Sciatic nerve (tissue), 2 donors: ENCODE data around the gene HSBP1L1. TPM values are rescaled to one million over a fixed set of nuclear protein-coding genes. Genes with fewer than 3 reads are reported as not detected.
A peak's percentile ranks its signal among the peaks of the same experiment; 100 is the strongest.

ENCODE experiments used
- ATAC-seq: fragments of 200-7000 bp; cut with Tn5 transposase; one replicate; pipeline ENCODE4 v1.9.1; 2020; ENCODE audit warnings: mild to moderate bottlenecking, moderate library complexity
- DNase-seq: peaks from one replicate; pipeline ENCODE4 v3.0.0-alpha.2; 2020; ENCODE audit warnings: low spot score
- intact Hi-C: fragments of 100-400 bp; cut with DNase I; formaldehyde crosslinking; loops from one replicate; pipeline ENCODE4 v1.14.2; 2022
- total RNA-seq: library from RNA; stranded (reverse); fragmentation: NEBNext Ultra II Directional; extraction: Animal tissue kit (Norgen Biotek cat#: 25700); gene quantifications from one replicate; pipeline ENCODE4 v1.2.1, GENCODE V29; 2021
- donor health status: DM: no; HTN: no; CAD: no.
- donor health status: DM: no; HTN: no; CAD: no.

The HSBP1L1 gene
- 16.9 TPM for total RNA-seq

DNA sequence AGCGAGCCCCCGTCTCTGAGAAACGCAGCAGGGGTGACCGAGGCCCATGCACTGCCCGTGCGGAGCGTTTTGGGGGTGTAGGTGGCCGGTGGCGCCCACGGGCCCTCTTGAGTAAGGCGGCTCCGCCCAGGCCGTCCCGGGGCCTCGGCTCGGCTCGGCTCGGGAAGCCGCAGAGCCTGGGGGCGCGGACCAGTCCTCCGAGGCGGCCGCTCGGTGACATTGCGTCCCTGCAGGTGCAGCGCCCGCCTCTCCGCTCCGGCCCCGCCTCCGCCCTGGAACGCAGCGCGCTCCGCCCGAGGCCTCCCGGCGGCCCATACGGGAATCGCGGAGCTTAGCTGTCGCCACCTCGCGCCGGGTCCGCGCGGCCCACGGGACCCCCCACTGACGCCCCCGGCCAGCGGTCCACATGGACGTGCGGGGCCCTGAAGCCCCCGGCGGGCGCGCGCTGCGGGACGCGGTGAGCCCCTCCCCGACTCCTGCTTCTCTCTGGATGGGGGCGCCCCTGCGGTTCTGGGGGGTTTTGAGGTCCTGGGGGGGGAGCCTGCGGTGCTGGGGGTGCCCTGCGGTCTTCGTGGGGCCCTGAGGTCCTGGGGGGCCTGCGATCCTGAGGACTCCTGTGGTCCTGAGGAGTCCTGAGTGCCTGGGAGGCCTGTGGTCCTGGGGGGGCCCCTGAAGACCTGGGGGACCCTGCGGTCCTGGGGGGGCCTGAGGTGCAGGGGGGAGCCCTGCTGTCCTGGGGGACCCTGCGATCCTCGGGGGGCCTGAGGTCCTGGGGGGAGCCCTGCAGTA lies at the start of gene HSBP1L1:
Gene HSBP1L1 (plus strand): TSS at position 314 of the 789 bp plus-strand sequence. CDS start 93 bp downstream, at position 407.
- DNase-seq: peak; percentile 78
- intact Hi-C loops: no loop called here
- peak; percentile 45 for ATAC-seq

DNA sequence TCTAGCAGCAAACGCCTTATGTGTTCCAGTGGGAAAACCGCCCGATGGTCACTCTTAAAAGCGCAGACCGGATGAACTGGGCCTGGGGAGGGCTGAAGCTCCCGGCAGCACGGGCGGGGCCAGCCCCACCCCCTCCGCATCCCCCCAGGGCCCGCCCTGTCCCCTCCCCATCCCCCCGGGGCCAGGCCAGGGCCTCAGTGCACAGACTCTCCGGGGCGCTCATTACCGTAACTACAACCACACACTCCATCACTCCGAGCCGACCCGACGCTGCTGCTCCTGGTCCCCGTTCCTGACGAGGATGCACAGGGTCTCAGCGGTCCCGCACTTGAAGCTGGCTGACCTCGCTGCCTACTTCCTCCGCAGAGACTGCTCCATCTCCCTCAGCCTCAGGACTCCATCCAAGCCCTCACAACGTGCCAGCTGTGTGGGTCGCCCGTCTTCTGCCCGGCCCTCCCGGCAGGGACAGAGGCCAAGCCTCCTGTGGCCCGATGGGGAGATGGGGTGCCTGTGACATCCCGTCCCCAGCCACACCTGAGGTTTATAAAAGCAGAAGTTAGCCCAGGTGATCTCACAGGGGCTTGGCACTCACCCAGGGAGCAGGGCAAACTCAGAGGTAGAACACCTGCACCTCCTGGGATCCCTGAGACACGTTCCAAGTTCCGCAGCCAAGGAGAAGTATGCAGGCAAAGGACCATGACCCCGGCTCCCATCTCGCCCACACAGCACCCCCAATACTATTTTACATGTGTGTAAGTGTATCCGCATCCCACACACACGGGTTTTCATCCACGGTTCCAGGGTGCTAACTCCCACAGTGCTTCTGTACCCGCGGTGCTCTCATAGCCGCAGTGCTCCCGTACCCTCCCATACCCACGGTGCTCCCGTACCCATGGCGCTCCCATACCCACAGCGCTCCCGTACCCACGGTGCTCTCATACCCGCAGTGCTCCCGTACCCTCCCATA lies 49.0 kb upstream of the HSBP1L1 start:
- ATAC-seq: peak; percentile 6
- intact Hi-C loops: no loop called here

DNA sequence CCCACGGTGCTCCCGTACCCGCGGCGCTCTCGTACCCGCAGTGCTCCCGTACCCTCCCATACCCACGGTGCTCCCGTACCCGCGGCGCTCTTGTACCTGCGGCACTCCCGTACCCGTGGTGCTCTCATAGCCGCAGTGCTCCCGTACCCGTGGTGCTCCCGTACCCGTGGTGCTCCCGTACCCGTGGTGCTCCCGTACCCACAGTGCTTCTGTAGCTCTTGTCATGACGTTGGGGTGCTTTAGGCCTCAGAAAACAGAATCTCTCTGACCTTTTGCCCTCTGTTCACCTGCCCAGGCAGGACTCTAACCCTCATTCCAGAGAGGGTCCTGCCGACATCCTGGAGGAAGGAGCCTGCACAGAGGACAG lies 48.3 kb upstream of the HSBP1L1 start:
- intact Hi-C loops: no loop called here

More for the DNA sequence above, 49.0 kb upstream of the HSBP1L1 start:
- DNase-seq: peak; percentile 45

DNA sequence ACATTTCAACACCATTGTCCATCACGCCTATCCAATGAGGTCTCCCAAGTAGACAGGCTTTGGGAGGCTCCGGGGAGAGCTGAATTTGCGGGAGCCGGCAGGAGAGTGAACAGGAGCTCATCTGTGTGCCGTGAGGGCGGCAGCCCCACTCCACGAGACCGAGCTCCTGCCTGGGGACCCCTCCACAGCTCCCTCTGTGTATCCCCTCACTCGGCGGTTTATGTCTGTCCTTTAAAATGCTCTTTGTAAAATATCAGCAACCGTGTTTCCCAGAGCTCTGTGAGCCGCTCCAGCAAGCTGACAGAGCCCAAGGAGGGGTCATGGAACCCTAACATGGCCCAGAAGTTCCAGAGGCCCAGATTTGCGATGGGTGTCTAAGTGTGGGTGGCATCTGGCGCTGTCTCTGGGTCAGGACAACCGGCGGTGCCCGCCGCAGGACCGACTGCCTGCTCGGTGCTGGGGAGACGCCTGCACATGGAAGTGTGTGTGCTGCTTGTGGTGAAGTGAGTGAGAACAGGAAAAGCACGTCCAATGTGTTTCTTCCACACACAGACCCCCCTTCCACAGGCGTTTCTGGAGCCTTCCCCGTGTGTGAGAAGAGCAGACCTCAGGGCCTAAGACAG lies 47.8 kb upstream of the HSBP1L1 start:
- ATAC-seq (no peak), DNase-seq (peak; percentile 40)
- intact Hi-C loops: no loop called here

More for the DNA sequence above, 48.3 kb upstream of the HSBP1L1 start:
- DNase-seq: peak; percentile 35
- ATAC-seq: no peak

DNA sequence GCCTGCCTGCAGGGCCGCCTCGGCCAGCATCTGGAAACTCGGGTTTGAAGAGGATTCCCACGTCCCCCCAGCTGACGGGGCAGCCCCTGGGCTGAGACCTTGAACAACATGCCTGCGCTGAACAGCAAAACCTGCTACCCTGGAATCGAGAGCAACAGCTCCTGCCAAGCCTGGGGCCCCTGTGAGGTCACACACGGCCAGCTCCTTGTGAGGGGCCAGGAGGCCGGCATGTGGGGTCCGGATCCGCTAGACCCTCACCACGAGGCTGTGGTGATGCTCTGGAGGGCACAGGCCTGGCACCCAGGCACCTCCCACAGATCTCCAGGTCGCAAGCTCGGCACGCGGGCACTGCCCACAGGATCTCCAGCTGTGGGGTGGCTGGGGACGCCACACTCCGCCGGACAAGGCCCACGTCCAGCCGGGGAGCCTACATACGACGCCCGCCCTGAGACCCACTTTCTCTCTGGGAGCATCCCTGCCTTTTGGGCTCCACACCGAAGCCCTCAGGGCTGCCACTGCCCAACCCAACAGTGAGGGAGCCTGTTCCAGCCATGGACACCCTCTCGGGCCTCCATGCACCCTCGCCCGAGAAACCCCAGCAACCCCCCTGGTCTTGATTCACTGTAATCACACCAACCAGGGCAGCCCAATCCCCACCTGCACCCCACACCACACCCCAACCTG lies 47.1 kb upstream of the HSBP1L1 start:
- ATAC-seq (no peak), DNase-seq (peak; percentile 51)
- intact Hi-C loops: no loop called here

DNA sequence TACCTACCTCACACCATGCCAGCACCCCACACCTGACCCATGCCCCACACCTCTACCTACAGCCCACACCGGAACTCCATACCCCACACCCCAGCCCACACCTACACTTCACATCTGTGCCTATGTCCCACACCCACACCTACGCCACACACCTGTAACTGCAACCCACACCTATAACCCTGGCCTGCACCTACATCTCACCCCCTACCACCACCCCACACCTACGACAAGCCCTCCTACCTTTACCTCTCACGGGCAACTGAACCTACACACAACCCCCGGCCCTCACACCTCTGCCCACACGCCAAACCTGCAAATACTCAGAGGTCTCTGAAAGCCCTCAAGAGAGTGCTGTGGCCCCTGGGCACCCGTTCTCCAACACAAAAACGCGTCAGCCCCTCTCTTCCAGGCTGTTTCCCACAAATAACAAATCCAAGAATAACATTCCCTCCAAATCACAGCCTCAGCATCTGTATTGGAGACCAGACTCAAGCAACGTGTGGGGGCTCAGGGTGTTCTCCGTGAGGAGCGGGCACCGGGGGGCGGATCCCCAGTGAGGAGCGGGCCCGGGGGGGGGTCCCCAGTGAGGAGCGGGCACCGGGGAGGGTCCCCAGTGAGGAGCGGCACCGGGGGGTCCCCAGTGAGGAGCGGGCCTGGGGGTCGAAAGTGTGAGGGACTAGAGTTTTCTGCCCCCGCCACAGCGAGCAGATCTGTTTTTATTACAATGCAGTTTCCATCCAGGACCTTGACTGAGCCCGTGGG lies 46.4 kb upstream of the HSBP1L1 start:
- DNase-seq (peak; percentile 35), ATAC-seq (peak; percentile 24)
- intact Hi-C loops: no loop called here

DNA sequence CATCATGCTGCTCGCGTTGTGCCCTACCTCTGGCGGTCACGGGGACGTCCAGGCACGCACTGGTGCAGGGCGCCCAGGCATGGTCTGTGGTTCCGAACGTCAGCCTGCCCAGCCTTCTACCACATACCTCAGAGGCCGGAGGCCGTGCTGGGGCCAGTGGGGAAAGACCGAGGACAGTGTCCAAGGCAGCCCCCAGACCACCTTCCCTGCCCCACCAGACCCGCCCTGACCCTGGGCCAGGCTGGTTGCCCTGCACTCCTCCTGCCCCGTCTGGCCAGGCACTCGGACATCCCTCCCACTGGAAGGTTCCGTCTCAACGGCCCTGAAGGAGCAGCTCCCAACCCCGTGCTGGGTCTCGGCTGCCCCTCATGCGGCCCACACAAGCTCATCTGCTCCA lies 45.8 kb upstream of the HSBP1L1 start:
- intact Hi-C loops: no loop called here
- ATAC-seq (peak; percentile 23), DNase-seq (peak; percentile 50)

DNA sequence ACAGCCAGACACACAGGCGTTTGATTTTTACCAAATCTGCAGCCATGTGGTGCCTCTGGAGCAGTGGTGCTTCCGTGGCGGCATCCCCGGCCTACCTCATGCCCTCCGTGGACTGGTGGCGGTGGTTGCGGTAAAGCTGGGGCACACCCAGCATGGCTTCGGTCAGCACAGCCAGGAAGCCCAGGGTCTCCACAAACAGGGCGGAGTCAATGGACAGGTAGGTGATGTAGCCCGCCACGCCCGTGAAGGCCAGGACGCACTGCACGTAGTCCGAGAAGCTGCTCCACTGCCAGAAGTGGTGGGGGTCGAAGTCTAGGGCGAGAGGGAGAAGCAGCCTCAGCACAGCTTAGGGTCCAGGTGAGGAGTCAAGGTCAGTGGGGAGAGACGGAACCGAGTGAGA lies 45.4 kb upstream of the HSBP1L1 start:
- peak; percentile 51 for DNase-seq
- ATAC-seq: no peak
- intact Hi-C loops: no loop called here

DNA sequence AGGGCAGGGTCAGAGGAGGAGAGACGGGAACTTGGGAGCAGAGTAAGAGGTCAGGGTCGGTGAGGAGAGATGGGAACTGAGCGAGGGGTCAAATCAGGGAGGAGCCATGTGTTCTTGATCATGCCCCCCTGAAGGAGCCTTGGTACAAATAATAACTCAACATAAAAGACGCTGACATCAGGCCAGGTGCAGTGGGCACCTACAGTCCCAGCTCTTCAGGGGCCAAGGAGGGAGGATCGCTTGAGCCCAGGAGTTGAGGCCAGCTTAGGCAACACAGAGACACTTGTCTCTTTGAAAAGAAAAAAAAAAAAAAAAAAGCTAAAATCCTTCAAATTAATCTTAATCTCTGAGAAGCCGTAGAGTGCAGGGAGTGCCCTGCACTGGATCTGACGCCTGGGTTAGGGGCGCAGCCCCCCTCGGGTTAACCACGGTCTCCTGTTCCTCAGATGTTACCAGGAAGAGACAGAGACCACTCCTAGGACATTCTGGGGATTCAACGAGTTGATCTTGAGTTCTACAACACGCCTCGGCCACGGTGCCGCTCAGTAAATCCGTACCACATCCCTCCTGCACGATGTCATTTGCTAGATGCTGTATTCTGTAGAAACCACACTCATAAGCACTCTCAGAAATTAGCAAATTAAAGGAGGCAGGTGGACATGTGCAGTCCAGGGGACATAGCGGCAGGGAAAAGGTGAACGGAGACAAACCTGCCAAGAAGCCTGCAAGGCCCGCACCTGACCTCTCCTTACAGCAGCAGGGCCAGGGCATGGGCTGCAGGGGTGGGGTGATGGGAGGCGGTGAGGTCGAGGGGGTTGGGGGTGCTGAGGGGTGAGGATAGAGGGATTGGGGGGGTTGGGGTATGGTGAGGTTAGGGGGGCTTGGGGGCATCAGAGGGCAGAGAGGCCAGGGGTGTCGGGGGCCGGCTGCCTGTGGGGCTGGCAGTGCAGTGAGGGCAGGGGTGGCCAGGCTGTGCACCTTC lies 42.2 kb upstream of the HSBP1L1 start:
- ATAC-seq (no peak), DNase-seq (peak; percentile 45)
- intact Hi-C loops: no loop called here

DNA sequence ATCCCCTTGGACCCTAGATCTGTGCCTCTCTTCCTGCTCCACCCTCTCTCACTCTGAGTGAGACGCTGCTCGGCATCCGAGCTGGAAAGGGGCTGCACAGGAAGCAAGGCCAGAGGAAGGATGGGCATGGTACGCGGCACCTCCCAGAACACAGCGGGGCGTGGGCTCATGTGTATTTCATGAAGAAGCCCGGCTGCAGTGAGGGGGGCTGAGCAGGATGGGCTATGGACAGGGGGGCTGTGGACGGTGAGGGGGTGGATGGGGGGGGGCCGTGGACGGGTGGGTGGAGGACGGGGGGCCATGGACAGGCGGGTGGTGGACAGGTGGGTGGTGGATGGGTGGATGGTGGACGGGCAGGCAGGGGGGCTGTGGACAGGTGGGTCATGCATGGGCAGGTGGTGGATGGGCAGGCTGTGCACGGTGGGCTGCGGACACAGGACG lies 41.5 kb upstream of the HSBP1L1 start:
- DNase-seq (peak; percentile 47), ATAC-seq (no peak)
- intact Hi-C loops: no loop called here

DNA sequence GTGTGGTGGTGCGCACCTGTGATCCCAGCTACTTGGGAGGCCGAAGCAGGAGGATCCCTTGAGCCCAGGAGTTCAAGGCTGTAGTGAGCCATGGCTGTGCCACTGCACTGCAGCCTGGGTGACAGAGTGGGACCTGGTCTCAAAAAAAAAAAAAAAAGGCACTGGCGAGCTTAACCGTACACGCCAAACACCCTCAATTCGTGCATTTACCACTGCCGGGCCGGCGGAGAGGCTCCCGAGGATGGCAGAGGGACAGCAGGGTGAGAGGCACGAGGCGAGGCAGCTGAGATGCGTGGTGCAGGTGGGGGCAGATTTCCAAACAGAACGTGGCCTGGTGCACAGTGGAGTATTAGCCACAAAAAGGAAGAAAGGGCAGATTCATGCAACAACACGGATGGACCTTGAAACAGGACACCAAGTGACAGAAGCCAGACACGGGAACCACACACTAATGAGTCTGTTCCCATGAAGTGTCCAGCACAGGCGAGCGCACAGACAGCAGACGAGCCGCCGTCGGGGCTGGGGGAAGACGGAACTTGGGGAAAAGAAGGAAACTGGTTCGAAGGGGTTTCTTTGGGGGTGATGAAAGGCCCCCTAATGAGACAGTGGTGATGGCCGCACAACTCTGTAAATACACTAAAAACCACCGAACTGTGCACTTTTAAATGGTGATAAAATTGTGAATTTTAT lies 40.4 kb upstream of the HSBP1L1 start:
- intact Hi-C loops: no loop called here
- DNase-seq (peak; percentile 42), ATAC-seq (no peak)

DNA sequence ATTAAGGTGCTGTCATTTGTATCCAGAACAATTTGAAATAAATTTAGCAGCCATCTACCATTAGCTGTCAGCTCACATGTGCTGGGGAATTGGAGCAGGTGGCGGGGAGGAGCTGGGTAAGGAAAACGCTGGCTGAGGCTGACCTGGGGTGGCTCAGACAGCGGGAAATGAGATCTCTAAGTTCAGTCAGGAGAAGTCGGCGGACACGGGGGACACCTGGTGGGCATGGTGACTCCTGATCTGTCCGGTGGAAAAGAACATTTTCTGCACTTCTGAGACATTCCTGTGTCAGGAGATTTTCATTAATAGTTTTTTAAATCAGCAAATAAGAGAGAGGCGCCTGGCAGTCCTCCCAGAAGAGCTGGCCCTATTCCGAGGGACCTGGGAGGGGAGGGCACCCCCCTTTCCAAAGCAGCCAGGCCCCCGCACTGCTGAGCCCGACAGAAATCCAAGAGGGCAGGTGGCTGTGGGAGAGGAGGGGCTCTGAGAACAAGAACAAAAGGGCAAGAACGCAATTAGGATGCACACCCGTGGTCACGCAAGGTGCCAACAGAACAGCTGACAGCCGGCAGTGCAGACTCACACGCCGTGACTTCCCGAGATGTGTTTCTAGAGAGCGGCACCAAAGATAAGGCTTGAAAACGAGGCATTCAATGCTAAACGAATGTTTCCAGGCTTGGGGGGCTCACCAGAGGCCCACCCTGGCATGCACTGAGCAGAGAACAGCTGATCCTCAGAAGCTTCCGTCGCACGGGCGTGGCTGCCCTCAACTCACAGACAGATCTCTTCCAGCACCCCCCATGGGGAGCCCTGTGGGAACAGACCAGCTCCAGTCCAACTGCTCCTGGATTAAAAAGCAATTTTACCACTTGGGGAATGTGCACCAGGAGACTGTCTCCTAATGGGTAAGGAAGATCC lies 39.4 kb upstream of the HSBP1L1 start:
- intact Hi-C loops: no loop called here
- DNase-seq (peak; percentile 66), ATAC-seq (peak; percentile 90)

DNA sequence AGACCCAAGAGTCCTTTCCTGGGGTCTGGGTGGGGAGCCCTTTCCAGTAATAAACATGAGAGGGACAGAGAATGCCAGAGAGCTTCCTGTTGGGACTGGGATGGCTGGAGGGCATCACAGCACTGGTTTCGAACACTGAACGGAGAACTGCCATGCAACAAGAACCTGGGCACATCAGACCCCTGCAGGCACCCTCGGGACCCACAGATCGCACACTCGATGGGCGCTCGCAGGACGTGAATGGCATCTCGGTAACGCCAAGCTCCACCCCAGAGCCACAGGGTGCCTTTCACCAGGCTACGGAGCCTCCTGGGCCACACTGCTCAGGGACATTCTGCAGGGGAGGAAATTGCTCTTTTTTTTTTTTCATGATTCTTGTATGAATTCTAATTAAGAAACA lies 38.1 kb upstream of the HSBP1L1 start:
- intact Hi-C loops: no loop called here
- ATAC-seq (no peak), DNase-seq (peak; percentile 42)

DNA sequence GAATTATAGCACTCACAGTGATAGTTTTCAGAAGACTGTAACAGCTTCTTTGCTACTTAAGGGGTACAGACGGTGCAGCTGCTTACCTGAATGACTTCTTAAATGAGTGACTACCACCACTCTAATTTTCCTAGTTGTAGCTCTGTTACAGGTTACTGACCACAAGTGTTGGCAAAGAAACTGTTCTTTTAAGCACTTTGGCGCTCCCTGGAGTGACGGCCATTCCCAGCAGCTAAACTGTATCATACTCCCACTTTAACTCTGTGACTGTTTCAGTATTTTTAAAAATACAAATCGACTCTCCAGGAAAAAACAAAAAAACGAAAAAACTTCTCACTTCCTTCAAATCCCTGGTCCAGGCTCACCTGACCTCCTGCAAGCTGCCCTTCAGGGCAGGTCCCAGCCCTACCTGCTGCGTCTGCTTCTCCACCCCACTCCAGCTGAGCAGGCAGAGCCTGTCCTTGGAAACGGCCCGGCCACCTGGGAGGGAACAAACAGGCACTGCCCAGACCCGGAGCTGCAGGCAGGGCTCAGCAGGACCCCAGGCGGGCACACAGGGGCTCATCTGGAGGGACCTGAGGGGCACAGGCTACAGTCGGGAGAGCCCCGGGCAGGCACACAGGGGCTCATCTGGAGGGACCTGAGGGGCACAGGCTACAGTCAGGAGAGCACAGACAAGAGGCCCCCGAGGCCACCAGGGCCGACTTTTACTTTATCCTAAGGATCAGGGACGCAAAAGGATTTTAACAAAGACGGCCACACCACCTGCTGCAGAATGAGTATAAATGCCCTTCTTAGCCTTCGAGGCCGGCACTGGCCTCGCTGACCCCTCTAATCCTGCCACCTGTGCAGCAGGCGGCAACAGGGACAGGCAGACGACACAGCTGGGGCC lies 37.5 kb upstream of the HSBP1L1 start:
- no peak for ATAC-seq

More for the DNA sequence above, 37.5 kb upstream of the HSBP1L1 start:
- intact Hi-C loops: no loop called here
- DNase-seq: peak; percentile 48
